Esophagus squamous epithelium (tissue), 5 donors: ENCODE results near the gene C1orf232. TPM values are rescaled to one million over a fixed set of nuclear protein-coding genes. Genes with fewer than 3 reads are reported as not detected.
A peak's percentile ranks its signal among the peaks of the same experiment; 100 is the strongest.

Source experiments
- DNase-seq: peaks from one replicate; lab custom pipeline; 2025; lab: John Stamatoyannopoulos, UW
- H3K27ac ChIP-seq, 4 donors: fragments of 200-600 bp; sonication (generic); one replicate each; pipeline ENCODE4 v1.5.1; 2016 to 2019; ENCODE audit warnings: mild to moderate bottlenecking in 1 of 4
- H3K27me3 ChIP-seq, 4 donors: fragments of 200-600 bp; sonication (generic); 1 replicate in 3 of 4; 2 replicates in 1 of 4; pipeline versions ENCODE4 v1.5.1 to v1.6.0; 2017 to 2021; ENCODE audit warnings: antibody characterized with exemption in 1 of 4
- H3K36me3 ChIP-seq, 3 donors: fragments of 200-600 bp; sonication (generic); one replicate each; pipeline ENCODE4 v1.5.1; 2016 to 2019
- H3K4me1 ChIP-seq, 3 donors: fragments of 200-600 bp; sonication (generic); one replicate each; pipeline ENCODE4 v1.5.1; 2017 to 2019
- H3K4me3 ChIP-seq, 4 donors: fragments of 200-600 bp; sonication (generic); 1 replicate in 3 of 4; 2 replicates in 1 of 4; pipeline ENCODE4 v1.5.1; 2016 to 2019; ENCODE audit warnings: mild to moderate bottlenecking in 2 of 4, moderate library complexity in 1 of 4
- H3K9me3 ChIP-seq, 3 donors: fragments of 200-600 bp; sonication (generic); one replicate each; pipeline ENCODE4 v1.5.1; 2016 to 2019
- POLR2A ChIP-seq, 4 donors: fragments of 450-650 bp; IDR thresholded peaks; one replicate each; pipeline ENCODE4 v1.6.1; 2017; ENCODE audit warnings: antibody characterized with exemption in 4 of 4, mild to moderate bottlenecking in 4 of 4, moderate library complexity in 3 of 4
- WGBS, 2 donors: methylation state at CpG; one replicate each; pipeline ENCODE4 v1.1.5; 2018; 5-methylcytosine and 5-hydroxymethylcytosine counted together
- intact Hi-C: fragments of 100-400 bp; cut with DNase I; formaldehyde crosslinking; loops from one replicate; pipeline ENCODE4 v1.15.0; 2022
- total RNA-seq, 4 donors: library from RNA; depleted of rRNA; stranded (reverse); fragments of >200 nt; gene quantifications; one replicate each; pipeline ENCODE4 v1.1.0, GENCODE V29; 2016
- TF ChIP-seq, protein P1 (sequence below), 6 experiments: fragments of 450-650 bp in 4 of 6; fragments of 200-600 bp in 2 of 6; sonication (generic) in 2 of 6; IDR thresholded peaks; one replicate each; pipeline ENCODE4 v1.5.1; 2016 to 2019; ENCODE audit warnings: antibody characterized with exemption in 6 of 6, mild to moderate bottlenecking in 4 of 6, moderate library complexity in 4 of 6
- donor health status: DM: yes; HTN: yes; CAD: no.

C1orf232 gene
- not detected for total RNA-seq

DNA sequence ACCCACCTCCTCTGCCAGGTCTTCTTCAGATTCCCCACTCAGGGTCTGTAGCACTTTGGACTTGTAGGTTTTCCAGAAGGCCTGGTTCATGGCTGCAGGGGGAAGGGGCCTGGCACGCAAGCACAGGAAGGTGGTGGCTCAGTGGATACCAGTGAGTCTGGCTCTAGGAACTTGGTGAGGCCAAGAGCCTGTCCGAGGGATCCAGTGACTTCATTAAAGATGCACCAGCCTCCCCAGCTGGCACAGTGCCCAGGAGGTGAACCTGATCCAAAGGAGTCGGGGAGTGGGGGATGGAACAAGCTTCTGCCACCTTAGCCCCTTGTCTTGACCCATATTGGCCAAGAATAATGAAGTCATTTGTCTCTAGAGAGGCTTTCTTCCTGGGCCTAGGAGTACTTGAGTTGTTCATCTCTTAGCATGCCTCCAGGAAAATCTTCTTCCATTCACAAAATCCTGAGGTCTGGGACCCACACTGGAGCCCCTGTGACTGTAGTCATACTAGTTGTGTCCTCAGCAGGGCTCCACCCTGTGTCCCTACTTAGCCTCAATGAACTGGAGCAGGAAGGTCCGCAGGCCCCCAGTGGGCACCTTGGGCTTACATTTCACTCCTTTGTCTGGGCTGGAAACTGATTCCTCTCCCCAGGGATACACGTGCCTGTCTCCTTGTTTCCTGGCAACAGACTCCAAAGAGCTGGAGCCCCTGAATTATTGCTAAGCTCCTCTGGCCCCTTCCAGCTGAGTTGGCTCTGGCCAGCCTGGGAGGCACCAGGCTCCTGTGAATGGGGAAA lies at the start of gene C1orf232:
TSS of gene C1orf232 (minus strand) at position 554 of the 788 bp plus-strand sequence. CDS start at position 90, 464 bp downstream.
- peak within 1 kb of the TSS; percentile 79 to 98 (median 90) for H3K4me3 ChIP-seq
- no peak for DNase-seq
- WGBS, 2 donors: 59 to 79% methylated on average over 4 of the region's 5 CpGs
- H3K9me3 ChIP-seq: no peaks in the 10 kb centered on the region
- peak within 1 kb of the TSS; percentile 86 to 92 (median 88) for H3K27ac ChIP-seq
- TF ChIP-seq, protein P1, sequence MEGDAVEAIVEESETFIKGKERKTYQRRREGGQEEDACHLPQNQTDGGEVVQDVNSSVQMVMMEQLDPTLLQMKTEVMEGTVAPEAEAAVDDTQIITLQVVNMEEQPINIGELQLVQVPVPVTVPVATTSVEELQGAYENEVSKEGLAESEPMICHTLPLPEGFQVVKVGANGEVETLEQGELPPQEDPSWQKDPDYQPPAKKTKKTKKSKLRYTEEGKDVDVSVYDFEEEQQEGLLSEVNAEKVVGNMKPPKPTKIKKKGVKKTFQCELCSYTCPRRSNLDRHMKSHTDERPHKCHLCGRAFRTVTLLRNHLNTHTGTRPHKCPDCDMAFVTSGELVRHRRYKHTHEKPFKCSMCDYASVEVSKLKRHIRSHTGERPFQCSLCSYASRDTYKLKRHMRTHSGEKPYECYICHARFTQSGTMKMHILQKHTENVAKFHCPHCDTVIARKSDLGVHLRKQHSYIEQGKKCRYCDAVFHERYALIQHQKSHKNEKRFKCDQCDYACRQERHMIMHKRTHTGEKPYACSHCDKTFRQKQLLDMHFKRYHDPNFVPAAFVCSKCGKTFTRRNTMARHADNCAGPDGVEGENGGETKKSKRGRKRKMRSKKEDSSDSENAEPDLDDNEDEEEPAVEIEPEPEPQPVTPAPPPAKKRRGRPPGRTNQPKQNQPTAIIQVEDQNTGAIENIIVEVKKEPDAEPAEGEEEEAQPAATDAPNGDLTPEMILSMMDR (IDR thresholded peaks at IDR 0.05): no peak
- TF ChIP-seq POLR2A (IDR thresholded peaks at IDR 0.05): no peak
- peaks cover 0 to 14% (median 0%) of the 10 kb centered on the region in 3 donors for H3K36me3 ChIP-seq
- H3K27me3 ChIP-seq: peaks cover 0 to 4% (median 0%) of the 10 kb centered on the region in 4 donors
- intact Hi-C loops: loop anchor here (10.0 kb wide), 1 partner anchor 146 kb away; the partner anchor contains the start of gene CD52
- H3K4me1 ChIP-seq: peaks cover 19 to 39% (median 21%) of the 10 kb centered on the region in 3 donors

DNA sequence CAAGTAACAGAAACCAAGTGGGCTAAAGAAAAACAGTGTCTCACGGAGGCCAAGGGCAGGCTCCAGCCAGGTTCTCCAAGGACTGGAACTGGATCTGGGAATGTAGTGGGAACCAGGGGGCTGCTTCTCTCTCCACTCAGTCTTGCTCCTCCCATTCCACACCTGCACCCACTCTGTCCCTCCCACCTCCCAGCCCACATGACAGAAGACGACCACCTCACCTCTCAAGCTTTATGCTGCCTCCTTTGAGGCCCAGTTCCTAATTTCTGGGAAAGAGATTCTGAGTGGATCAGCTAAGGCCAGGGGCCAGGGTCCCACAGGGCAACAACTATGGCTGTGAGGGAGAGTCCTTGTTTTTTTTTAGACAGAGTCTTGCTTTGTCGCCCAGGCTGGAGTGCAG lies 46.5 kb upstream of the C1orf232 start:
- no peak for DNase-seq
- no peaks in the 10 kb centered on the region for H3K36me3 ChIP-seq
- H3K27me3 ChIP-seq: peaks cover 0 to 23% (median 0%) of the 10 kb centered on the region in 4 donors
- intact Hi-C loops: no loop called here
- H3K27ac ChIP-seq: no peak overlapping the region
- TF ChIP-seq, protein P1 (IDR thresholded peaks at IDR 0.05): no peak
- TF ChIP-seq POLR2A (IDR thresholded peaks at IDR 0.05): no peak
- peaks cover 0 to 10% (median 0%) of the 10 kb centered on the region in 3 donors for H3K4me1 ChIP-seq
- WGBS, 2 donors: 38 to 40% methylated on average over 2 to 3 of the region's 3 CpGs
- H3K9me3 ChIP-seq: no peaks in the 10 kb centered on the region
- no peak overlapping the region for H3K4me3 ChIP-seq

- DNase-seq: no peak
- WGBS, 2 donors: 62 to 71% methylated on average over 4 to 5 of the region's 6 CpGs
- no peak overlapping the region for H3K27ac ChIP-seq
- H3K9me3 ChIP-seq: no peaks in the 10 kb centered on the region
- H3K4me3 ChIP-seq: no peak overlapping the region
- intact Hi-C loops: no loop called here
- TF ChIP-seq, protein P1 (IDR thresholded peaks at IDR 0.05): no peak
- TF ChIP-seq POLR2A (IDR thresholded peaks at IDR 0.05): no peak
- H3K4me1 ChIP-seq: no peaks in the 10 kb centered on the region
- no peaks in the 10 kb centered on the region for H3K36me3 ChIP-seq
- H3K27me3 ChIP-seq: peaks cover 0 to 6% (median 0%) of the 10 kb centered on the region in 4 donors
Observed at GRCh38 chr1:26213335-26213905, 44.7 kb upstream of the C1orf232 start.

GRCh38 chr1:26212726-26213125 lies 44.0 kb upstream of the C1orf232 start:
- Histone ChIP-seq H3K27ac (no peak overlapping the region), H3K36me3 (no peaks in the 10 kb centered on the region), H3K4me1 (no peaks in the 10 kb centered on the region), H3K9me3 (no peaks in the 10 kb centered on the region), H3K27me3 (peaks cover 0 to 3% (median 0%) of the 10 kb centered on the region in 4 donors), H3K4me3 (no peak overlapping the region)
- intact Hi-C loops: no loop called here
- WGBS, 2 donors: 81 to 89% methylated on average over 5 of the region's 5 CpGs
- no peak for DNase-seq
- TF ChIP-seq, protein P1 (IDR thresholded peaks at IDR 0.05): no peak
- no peak for TF ChIP-seq POLR2A (IDR thresholded peaks at IDR 0.05)
